ENCODE results near the gene POLR2H. TPM values are rescaled to one million over a fixed set of nuclear protein-coding genes. Genes with fewer than 3 reads are reported as not detected.

Gene POLR2H
- total and polyA plus RNA-seq, 10 of the 15 experiments (the other 5 are each of a cell fraction or from before 2014, with no cell fraction given), result 74.2 to 357 (median 143) TPM

GRCh38 chr3:184395320-184395660 lies 33.8 kb downstream of the POLR2H start:
- no peak overlapping the region for H3K4me2 ChIP-seq (ENCODE audit: control insufficient read depth, insufficient read depth)
- H3K27ac ChIP-seq (ENCODE audit: control insufficient read depth, insufficient read depth), result no peak overlapping the region
- no peak for FAIRE-seq
- in situ Hi-C loops (cut with MboI) (no loop called here), intact Hi-C loops (cut with micrococcal nuclease; ENCODE audit: unreplicated experiment) (no loop called here)
- H3K9me3 ChIP-seq (replicated peaks; ENCODE audit: control insufficient read depth, insufficient read depth, low read length), result no peaks in the 10 kb centered on the region
- POLR2A ChIA-PET, result no interaction called here
- no peak overlapping the region for H3K4me3 ChIP-seq
- H2AFZ ChIP-seq (ENCODE audit: control insufficient read depth, low read depth, low read length), result no peak overlapping the region
- H3K36me3 ChIP-seq (ENCODE audit: control insufficient read depth in 2 of 2, insufficient read depth in 2 of 2, low read length in 1 of 2), result no peaks in the 10 kb centered on the region
- ATAC-seq, result no peak
- DNase-seq (ENCODE audit: low read depth, low spot score), result no peak
- no peaks in the 10 kb centered on the region for H4K20me1 ChIP-seq (ENCODE audit: control insufficient read depth, insufficient read depth)
- TF ChIP-seq CBFB (IDR thresholded peaks at IDR 0.05; ENCODE audit: low read depth) (no peak), MYC (IDR thresholded peaks at IDR 0.05; ENCODE audit: insufficient read depth, insufficient read length, insufficient replicate concordance, low read length, severe bottlenecking) (no peak), JUND (IDR thresholded peaks at IDR 0.05; ENCODE audit: low read depth, low read length) (no peak), KDM1A (IDR thresholded peaks at IDR 0.05; ENCODE audit: borderline replicate concordance) (no peak), EP300 (IDR thresholded peaks at IDR 0.05; ENCODE audit: borderline replicate concordance in 1 of 2, control insufficient read depth in 1 of 2, low read depth in 2 of 2, low read length in 2 of 2) (no peak), CTCF (IDR thresholded peaks at IDR 0.05 in 2 of 3, conservative IDR thresholded peaks at IDR 0.05 in 1 of 3; ENCODE audit: control insufficient read depth in 2 of 3, extremely low read depth in 1 of 3, insufficient read depth in 1 of 3, low read depth in 3 of 3, low read length in 3 of 3) (no peak), YY1 (IDR thresholded peaks at IDR 0.05; ENCODE audit: low read depth, low read length) (no peak), CREM (IDR thresholded peaks at IDR 0.05; ENCODE audit: low read depth) (no peak), GATAD2B (conservative IDR thresholded peaks at IDR 0.05; ENCODE audit: low read depth) (no peak), ZBED1 (IDR thresholded peaks at IDR 0.05; ENCODE audit: borderline replicate concordance) (no peak), SUPT20H (IDR thresholded peaks at IDR 0.05; ENCODE audit: borderline replicate concordance, control insufficient read depth, low read depth, low read length) (no peak)
- H3K4me1 ChIP-seq (ENCODE audit: control insufficient read depth, insufficient read depth, low read length), result no peaks in the 10 kb centered on the region
- H3K27me3 ChIP-seq (replicated peaks in 1 of 2; ENCODE audit: control insufficient read depth in 2 of 2, insufficient read depth in 2 of 2, low read length in 1 of 2), result peaks cover 0 to 4% of the 10 kb centered on the region in 2 experiments
- H3K79me2 ChIP-seq (ENCODE audit: control insufficient read depth, insufficient read depth, low read length), result no peaks in the 10 kb centered on the region
- no TSS peak for BruUV-seq (replicated peaks)
- CTCF ChIA-PET, result no interaction called here
- SMC1A ChIA-PET (ENCODE audit: uncharacterized antibody, unreplicated experiment), result no interaction called here
- no peak overlapping the region for H3K9ac ChIP-seq (ENCODE audit: control insufficient read depth, insufficient read depth, low read length)
- WGBS (ENCODE audit: insufficient coverage, insufficient replicate concordance, low lambda C conversion rate, missing lambda C conversion rate), result 34% methylated on average over 5 of the region's 5 CpGs
- RAD21 ChIA-PET (ENCODE audit: unreplicated experiment), result no interaction called here

All from GM12878 (cell line).